ENCODE measurements around the gene PCF11.

The PCF11 gene

DNA sequence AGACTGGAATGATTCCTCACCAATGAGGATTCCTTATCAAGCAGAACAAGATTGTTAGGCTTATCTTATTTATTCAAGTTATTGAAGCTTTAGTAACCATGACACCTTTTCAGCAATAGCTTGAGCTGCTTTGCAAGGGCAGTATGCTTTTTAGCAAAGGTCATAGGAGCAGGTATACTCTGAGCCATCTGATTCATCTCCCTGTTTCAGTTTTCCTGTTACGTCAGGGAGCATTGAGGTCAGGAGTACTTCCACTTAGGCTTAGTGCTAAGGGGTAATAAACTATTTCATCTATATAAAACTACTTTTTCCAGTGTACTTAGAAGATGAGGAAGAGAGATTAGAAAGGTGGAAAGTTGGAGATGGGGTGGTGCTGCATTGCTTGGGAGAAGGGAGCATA lies 18.9 kb downstream of the PCF11 start:
- H3K23ac ChIP-seq (ENCODE audit: low read length in 2 of 2): no peak overlapping the region
- no peak for DNase-seq
- H2BK5ac ChIP-seq (ENCODE audit: low read depth, low read length, poor library complexity, severe bottlenecking): no peak overlapping the region
- no peak overlapping the region for H3K27ac ChIP-seq (ENCODE audit: low read length, poor library complexity, severe bottlenecking)
- H3K18ac ChIP-seq (ENCODE audit: low read depth in 1 of 2, low read length in 2 of 2): no peak overlapping the region
- no peak overlapping the region for H2BK15ac ChIP-seq (ENCODE audit: low read depth, poor library complexity, severe bottlenecking)
- H2AFZ ChIP-seq (ENCODE audit: low read depth, low read length): no peak overlapping the region
- no peak overlapping the region for H4K8ac ChIP-seq (ENCODE audit: low read length)
- no peak overlapping the region for H2BK12ac ChIP-seq (ENCODE audit: low read length in 2 of 2)
- H3K9me3 ChIP-seq (ENCODE audit: control insufficient read depth, low read length): no peaks in the 10 kb centered on the region
- no peak overlapping the region for H3K4ac ChIP-seq (ENCODE audit: low read depth in 1 of 2, low read length in 2 of 2)
- H2BK120ac ChIP-seq (ENCODE audit: low read depth, low read length): no peak overlapping the region
- no CpG with 5 or more reads among the region's 1 CpG for WGBS
- no peak overlapping the region for H4K91ac ChIP-seq (ENCODE audit: low read length)
- H3K36me3 ChIP-seq (ENCODE audit: control insufficient read depth in 1 of 2, insufficient read depth in 2 of 2, low read depth in 1 of 2, low read length in 2 of 2): peaks cover 27 to 85% of the 10 kb centered on the region in 2 experiments
- no peak overlapping the region for H3K4me3 ChIP-seq (ENCODE audit: insufficient read depth in 1 of 2, low read depth in 1 of 2, low read length in 2 of 2)
- peaks cover 2% of the 10 kb centered on the region for H3K79me1 ChIP-seq (replicated peaks; ENCODE audit: low read length, poor library complexity, severe bottlenecking)
- peaks cover 2% of the 10 kb centered on the region for H3K4me1 ChIP-seq (ENCODE audit: control insufficient read depth, insufficient read depth, low read depth, low read length)
- H3K4me2 ChIP-seq (ENCODE audit: low read length, poor library complexity, severe bottlenecking): no peak overlapping the region
- no peak overlapping the region for H3K9ac ChIP-seq (ENCODE audit: low read length)
- H3K14ac ChIP-seq (ENCODE audit: low read length in 2 of 2): no peak overlapping the region
- no peak overlapping the region for H2AK5ac ChIP-seq (ENCODE audit: low read length, severe bottlenecking)
- H3K27me3 ChIP-seq (ENCODE audit: control insufficient read depth in 1 of 2, insufficient read depth in 1 of 2, low read length in 2 of 2): no peaks in the 10 kb centered on the region

DNA sequence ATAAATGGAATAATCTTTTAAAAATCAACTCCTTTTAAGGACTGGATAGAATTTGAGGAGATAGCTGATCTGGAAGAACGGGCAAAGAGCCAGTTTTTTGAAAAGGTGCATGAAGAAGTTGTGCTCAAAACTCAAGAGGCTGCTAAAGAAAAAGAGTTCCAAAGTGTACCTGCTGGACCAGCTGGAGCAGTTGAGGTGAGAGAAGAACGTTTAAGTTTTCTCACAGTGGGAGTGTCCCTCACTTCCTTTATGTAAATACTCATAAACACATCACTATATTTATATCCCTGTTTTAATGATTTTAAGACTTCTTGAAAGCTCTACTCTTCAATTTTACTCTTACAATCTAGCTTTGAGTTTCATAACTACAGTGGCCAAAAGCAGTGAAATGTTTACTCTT lies 24.9 kb downstream of the PCF11 start:
- Histone ChIP-seq H2BK15ac (ENCODE audit: low read depth, poor library complexity, severe bottlenecking) (no peak overlapping the region), H4K91ac (ENCODE audit: low read length) (no peak overlapping the region), H3K27me3 (ENCODE audit: control insufficient read depth in 1 of 2, insufficient read depth in 1 of 2, low read length in 2 of 2) (no peaks in the 10 kb centered on the region), H2AFZ (ENCODE audit: low read depth, low read length) (no peak overlapping the region), H3K4ac (ENCODE audit: low read depth in 1 of 2, low read length in 2 of 2) (no peak overlapping the region), H3K36me3 (ENCODE audit: control insufficient read depth in 1 of 2, insufficient read depth in 2 of 2, low read depth in 1 of 2, low read length in 2 of 2) (peaks cover 21 to 95% of the 10 kb centered on the region in 2 experiments), H3K4me2 (ENCODE audit: low read length, poor library complexity, severe bottlenecking) (no peak overlapping the region), H3K9me3 (ENCODE audit: control insufficient read depth, low read length) (no peaks in the 10 kb centered on the region), H3K4me1 (ENCODE audit: control insufficient read depth, insufficient read depth, low read depth, low read length) (no peaks in the 10 kb centered on the region), H3K79me1 (replicated peaks; ENCODE audit: low read length, poor library complexity, severe bottlenecking) (peaks cover 4% of the 10 kb centered on the region), H2BK120ac (ENCODE audit: low read depth, low read length) (no peak overlapping the region), H3K9ac (ENCODE audit: low read length) (peak overlapping the region; percentile 13), H4K8ac (ENCODE audit: low read length) (no peak overlapping the region), H2AK5ac (ENCODE audit: low read length, severe bottlenecking) (no peak overlapping the region), H2BK5ac (ENCODE audit: low read depth, low read length, poor library complexity, severe bottlenecking) (peak overlapping the region; percentile 31), H3K18ac (ENCODE audit: low read depth in 1 of 2, low read length in 2 of 2) (no peak overlapping the region), H2BK12ac (ENCODE audit: low read length in 2 of 2) (no peak overlapping the region), H3K14ac (ENCODE audit: low read length in 2 of 2) (no peak overlapping the region), H3K27ac (ENCODE audit: low read length, poor library complexity, severe bottlenecking) (no peak overlapping the region), H3K4me3 (ENCODE audit: insufficient read depth in 1 of 2, low read depth in 1 of 2, low read length in 2 of 2) (no peak overlapping the region), H3K23ac (ENCODE audit: low read length in 2 of 2) (no peak overlapping the region)
- 100% methylated on average over 1 of the region's 2 CpGs for WGBS
- DNase-seq: no peak

DNA sequence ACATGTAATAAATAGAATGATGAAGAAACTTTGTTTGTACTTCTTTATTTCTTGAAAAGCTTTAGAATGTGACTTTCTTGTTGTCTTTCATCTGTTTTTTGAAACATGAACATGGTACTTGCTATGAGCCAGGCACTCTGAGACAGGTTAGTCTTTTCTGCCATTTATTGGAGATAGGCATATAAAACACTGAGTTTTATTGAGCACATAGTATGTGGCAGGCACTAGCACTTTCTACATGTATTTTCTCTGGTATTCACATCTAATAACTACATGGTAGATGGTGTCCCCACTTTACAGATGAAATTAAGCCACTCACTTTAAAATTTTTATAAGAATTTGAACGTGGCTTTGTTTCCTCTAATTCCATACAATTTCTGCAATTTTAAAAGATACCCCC lies 28.8 kb downstream of the PCF11 start:
- H2BK5ac ChIP-seq (ENCODE audit: low read depth, low read length, poor library complexity, severe bottlenecking): no peak overlapping the region
- no peak overlapping the region for H2BK15ac ChIP-seq (ENCODE audit: low read depth, poor library complexity, severe bottlenecking)
- no peak overlapping the region for H2BK120ac ChIP-seq (ENCODE audit: low read depth, low read length)
- H3K18ac ChIP-seq (ENCODE audit: low read depth in 1 of 2, low read length in 2 of 2): no peak overlapping the region
- WGBS: 100% methylated on average over 1 of the region's 1 CpG
- peaks cover 3% of the 10 kb centered on the region for H3K79me1 ChIP-seq (replicated peaks; ENCODE audit: low read length, poor library complexity, severe bottlenecking)
- no peaks in the 10 kb centered on the region for H3K4me1 ChIP-seq (ENCODE audit: control insufficient read depth, insufficient read depth, low read depth, low read length)
- H2BK12ac ChIP-seq (ENCODE audit: low read length in 2 of 2): no peak overlapping the region
- H3K14ac ChIP-seq (ENCODE audit: low read length in 2 of 2): no peak overlapping the region
- H3K36me3 ChIP-seq (ENCODE audit: control insufficient read depth in 1 of 2, insufficient read depth in 2 of 2, low read depth in 1 of 2, low read length in 2 of 2): peaks cover 15 to 93% of the 10 kb centered on the region in 2 experiments
- no peak overlapping the region for H4K8ac ChIP-seq (ENCODE audit: low read length)
- H2AK5ac ChIP-seq (ENCODE audit: low read length, severe bottlenecking): no peak overlapping the region
- H3K27me3 ChIP-seq (ENCODE audit: control insufficient read depth in 1 of 2, insufficient read depth in 1 of 2, low read length in 2 of 2): no peaks in the 10 kb centered on the region
- H3K4me3 ChIP-seq (ENCODE audit: insufficient read depth in 1 of 2, low read depth in 1 of 2, low read length in 2 of 2): no peak overlapping the region
- H3K9ac ChIP-seq (ENCODE audit: low read length): no peak overlapping the region
- H3K27ac ChIP-seq (ENCODE audit: low read length, poor library complexity, severe bottlenecking): no peak overlapping the region
- H3K4ac ChIP-seq (ENCODE audit: low read depth in 1 of 2, low read length in 2 of 2): no peak overlapping the region
- no peak overlapping the region for H3K4me2 ChIP-seq (ENCODE audit: low read length, poor library complexity, severe bottlenecking)
- no peak overlapping the region for H2AFZ ChIP-seq (ENCODE audit: low read depth, low read length)
- no peaks in the 10 kb centered on the region for H3K9me3 ChIP-seq (ENCODE audit: control insufficient read depth, low read length)
- H3K23ac ChIP-seq (ENCODE audit: low read length in 2 of 2): no peak overlapping the region
- no peak overlapping the region for H4K91ac ChIP-seq (ENCODE audit: low read length)
- no peak for DNase-seq

DNA sequence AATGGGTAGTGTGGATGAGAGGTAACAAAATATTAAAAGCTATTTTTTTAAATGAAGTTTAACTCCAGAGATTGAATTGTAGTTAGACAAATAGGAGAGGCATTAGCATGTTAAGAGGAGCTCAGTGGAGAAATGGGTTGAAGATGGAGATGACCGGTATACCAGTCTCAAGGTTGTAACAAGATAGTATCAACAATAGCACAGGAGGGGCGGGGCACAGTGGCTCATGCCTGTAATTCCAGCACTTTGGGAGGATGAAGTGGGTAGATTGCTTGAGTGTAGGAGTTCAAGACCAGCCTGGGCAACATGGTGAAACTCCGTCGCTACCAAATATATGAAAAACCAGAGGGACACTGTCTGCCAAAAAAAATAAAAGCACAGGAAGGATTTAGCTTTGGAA lies 30.5 kb downstream of the PCF11 start:
- H2AK5ac ChIP-seq (ENCODE audit: low read length, severe bottlenecking): no peak overlapping the region
- H4K91ac ChIP-seq (ENCODE audit: low read length): no peak overlapping the region
- no peak overlapping the region for H2BK5ac ChIP-seq (ENCODE audit: low read depth, low read length, poor library complexity, severe bottlenecking)
- H3K9me3 ChIP-seq (ENCODE audit: control insufficient read depth, low read length): no peaks in the 10 kb centered on the region
- H2BK12ac ChIP-seq (ENCODE audit: low read length in 2 of 2): no peak overlapping the region
- no peak overlapping the region for H3K14ac ChIP-seq (ENCODE audit: low read length in 2 of 2)
- no peak overlapping the region for H3K23ac ChIP-seq (ENCODE audit: low read length in 2 of 2)
- H3K27ac ChIP-seq (ENCODE audit: low read length, poor library complexity, severe bottlenecking): no peak overlapping the region
- no peak overlapping the region for H4K8ac ChIP-seq (ENCODE audit: low read length)
- no peaks in the 10 kb centered on the region for H3K27me3 ChIP-seq (ENCODE audit: control insufficient read depth in 1 of 2, insufficient read depth in 1 of 2, low read length in 2 of 2)
- peaks cover 3% of the 10 kb centered on the region for H3K79me1 ChIP-seq (replicated peaks; ENCODE audit: low read length, poor library complexity, severe bottlenecking)
- H3K4me3 ChIP-seq (ENCODE audit: insufficient read depth in 1 of 2, low read depth in 1 of 2, low read length in 2 of 2): no peak overlapping the region
- H3K4me2 ChIP-seq (ENCODE audit: low read length, poor library complexity, severe bottlenecking): no peak overlapping the region
- no peak overlapping the region for H3K9ac ChIP-seq (ENCODE audit: low read length)
- H3K4ac ChIP-seq (ENCODE audit: low read depth in 1 of 2, low read length in 2 of 2): no peak overlapping the region
- no peak overlapping the region for H2AFZ ChIP-seq (ENCODE audit: low read depth, low read length)
- peaks cover 4% of the 10 kb centered on the region for H3K4me1 ChIP-seq (ENCODE audit: control insufficient read depth, insufficient read depth, low read depth, low read length)
- H3K36me3 ChIP-seq (ENCODE audit: control insufficient read depth in 1 of 2, insufficient read depth in 2 of 2, low read depth in 1 of 2, low read length in 2 of 2): peaks cover 18 to 94% of the 10 kb centered on the region in 2 experiments
- no peak for DNase-seq
- H2BK120ac ChIP-seq (ENCODE audit: low read depth, low read length): no peak overlapping the region
- H3K18ac ChIP-seq (ENCODE audit: low read depth in 1 of 2, low read length in 2 of 2): no peak overlapping the region
- no peak overlapping the region for H2BK15ac ChIP-seq (ENCODE audit: low read depth, poor library complexity, severe bottlenecking)
- WGBS: 98% methylated on average over 4 of the region's 4 CpGs

Measured in mesenchymal stem cell (in vitro differentiated cells and primary cell).